NCI-H1694 (cell line): Measurements from ENCODE around the gene HSDL1.
"Not testable (repeated sequence)": the region's sequence is repeated elsewhere in the genome, so short reads cannot be mapped to it uniquely, and the experiment has no call there.

Experiments used
- DNase-seq: peaks from one replicate; lab custom pipeline; 2025; lab: John Stamatoyannopoulos, UW

HSDL1 gene

DNA sequence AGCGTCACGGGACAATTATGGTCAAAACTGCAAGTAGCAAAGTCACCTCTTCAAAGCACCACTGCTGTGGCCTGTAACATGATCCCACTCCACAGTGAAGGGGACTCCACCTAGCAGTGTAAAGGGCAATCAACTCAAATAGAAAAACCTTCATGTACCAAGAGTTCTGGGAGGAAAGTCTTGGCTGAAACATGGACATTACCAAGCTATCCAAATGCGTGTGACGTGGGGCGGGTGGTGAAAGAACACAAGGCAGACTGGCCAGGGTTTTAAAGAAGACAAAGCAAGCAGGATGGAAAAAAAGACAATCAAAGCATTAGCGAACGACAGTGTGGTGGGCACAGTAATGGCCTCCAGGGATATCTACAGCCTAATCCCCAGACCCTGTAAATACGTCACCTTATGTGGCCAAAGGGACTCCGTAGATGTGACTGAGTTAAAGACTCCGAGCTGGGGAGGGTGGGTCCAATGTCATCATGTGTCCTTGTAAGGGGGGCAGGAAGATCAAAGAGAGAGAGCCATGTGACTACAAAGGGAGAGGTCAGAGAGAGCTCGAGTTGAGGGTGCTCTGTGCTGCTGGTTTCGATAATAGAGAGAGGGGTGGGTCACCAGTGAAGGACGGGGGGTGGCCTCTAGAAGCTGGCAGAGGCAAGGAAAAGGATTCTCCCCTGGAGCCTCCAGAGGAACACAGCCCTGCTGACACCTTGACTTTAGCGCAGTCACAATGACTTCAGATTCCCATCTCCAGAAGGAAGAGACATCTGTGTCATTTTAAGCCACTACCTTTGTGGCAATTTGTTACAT is 6.0 kb downstream of the HSDL1 start:
- no peak for DNase-seq

GRCh38 chr16:84138500-84138823 is 6.5 kb downstream of the HSDL1 start:
- DNase-seq = no peak

GRCh38 chr16:84137769-84138357 is 7.1 kb downstream of the HSDL1 start:
- no peak for DNase-seq

- no peak for DNase-seq
Measured at GRCh38 chr16:84137287-84137686, 7.7 kb downstream of the HSDL1 start.

DNA sequence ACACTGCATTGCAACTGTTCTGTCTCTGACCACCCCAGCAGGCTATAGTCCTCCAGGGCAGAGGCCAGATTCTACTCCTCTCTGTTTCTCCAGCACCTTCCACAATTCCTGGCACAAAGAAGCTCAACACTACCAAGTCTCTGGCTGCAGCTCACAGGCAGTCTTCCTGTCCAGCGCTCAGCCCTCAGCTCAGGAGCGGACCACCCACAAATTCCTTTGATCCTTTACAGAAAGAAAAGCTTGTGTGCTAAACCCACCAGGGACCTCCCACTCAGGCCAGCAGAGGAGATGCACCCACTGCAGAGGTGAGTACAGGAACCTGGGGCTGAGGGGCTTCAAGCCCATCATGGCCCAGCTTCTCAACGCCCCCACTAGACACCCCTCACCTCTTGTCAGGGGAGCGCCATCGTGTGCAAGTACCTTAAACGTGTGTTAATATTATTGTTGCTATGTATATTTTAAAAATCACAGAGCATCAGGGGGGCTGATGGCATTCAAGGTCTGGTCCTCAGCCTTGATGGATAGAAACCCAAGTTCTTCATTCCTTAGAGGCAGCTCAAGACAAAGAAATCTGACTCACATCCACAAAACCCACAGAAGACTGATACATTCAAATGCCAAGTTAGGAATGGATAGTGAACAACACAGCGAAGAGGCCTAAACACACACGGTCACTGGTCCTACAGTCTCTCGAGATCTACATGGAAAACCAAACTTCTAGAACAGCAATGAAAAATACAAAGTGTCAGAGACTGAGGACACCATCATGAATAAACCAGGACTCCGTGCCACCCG is 8.4 kb downstream of the HSDL1 start:
- no peak for DNase-seq

GRCh38 chr16:84132527-84133285 is 12.3 kb downstream of the HSDL1 start:
- DNase-seq = no peak

DNA sequence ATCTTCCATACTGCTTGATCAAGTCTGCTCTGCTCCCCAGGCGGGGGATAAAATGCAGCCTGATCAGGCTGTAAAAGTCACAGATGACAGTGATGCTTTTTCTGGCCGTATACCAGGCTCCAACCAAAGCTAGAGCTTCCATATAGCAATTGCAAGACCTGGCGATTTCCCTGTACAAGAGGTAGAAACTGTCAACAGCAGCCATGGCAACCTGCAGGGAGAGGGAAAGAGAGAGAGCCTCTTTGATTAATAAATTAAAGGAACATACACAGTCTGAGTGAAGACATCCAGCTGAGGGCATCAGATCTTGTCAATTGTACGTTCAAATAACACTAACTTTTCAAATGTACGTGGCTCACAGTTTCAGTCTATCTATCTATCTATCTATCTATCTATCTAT is 13.9 kb downstream of the HSDL1 start:
- DNase-seq = no peak

- DNase-seq = no peak
Measured at GRCh38 chr16:84124257-84125073, 20.5 kb downstream of the HSDL1 start.

GRCh38 chr16:84121007-84121406 is 24.0 kb downstream of the HSDL1 start:
- DNase-seq = no peak

DNA sequence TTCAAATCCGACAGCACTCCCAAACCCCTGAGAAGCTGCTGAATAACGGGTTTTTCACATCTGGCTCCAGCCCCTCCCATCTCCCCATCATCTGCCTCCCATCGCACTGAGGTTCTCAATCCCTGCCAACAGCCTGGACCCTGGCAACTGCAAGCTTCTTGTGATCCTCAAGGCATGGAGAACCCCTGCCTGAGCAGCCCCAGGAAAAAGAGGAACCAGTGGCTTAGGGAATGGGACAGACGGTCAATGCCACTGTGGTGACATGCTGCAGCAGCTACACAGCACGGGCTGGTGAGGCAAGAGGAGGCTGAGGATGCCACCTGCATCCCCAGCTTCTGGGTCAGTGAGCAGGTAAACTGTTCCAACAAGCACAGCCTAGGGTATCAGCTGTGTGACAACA is 25.0 kb downstream of the HSDL1 start:
- no peak for DNase-seq

- no peak for DNase-seq
Measured at GRCh38 chr16:84119368-84119767, 25.6 kb downstream of the HSDL1 start.

- DNase-seq = not testable (repeated sequence)
Measured at GRCh38 chr16:84118315-84118714, 26.7 kb downstream of the HSDL1 start.

DNA sequence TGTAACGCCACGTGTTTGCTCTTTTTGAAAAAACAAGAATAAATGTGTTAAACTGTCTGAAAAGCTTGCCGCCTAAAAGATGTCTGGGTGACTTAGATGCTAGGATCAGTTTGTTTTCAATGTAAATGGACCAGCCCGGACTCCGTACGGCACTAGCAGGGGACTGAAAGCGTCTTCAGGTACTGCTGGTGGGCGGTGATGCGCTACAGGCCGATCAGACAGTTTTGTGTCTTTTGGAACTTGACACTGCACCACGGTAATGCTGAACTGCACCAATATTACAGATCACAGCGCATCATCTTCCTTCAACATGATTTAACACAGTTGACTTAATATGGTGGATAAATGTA is 27.5 kb downstream of the HSDL1 start:
- no peak for DNase-seq

DNA sequence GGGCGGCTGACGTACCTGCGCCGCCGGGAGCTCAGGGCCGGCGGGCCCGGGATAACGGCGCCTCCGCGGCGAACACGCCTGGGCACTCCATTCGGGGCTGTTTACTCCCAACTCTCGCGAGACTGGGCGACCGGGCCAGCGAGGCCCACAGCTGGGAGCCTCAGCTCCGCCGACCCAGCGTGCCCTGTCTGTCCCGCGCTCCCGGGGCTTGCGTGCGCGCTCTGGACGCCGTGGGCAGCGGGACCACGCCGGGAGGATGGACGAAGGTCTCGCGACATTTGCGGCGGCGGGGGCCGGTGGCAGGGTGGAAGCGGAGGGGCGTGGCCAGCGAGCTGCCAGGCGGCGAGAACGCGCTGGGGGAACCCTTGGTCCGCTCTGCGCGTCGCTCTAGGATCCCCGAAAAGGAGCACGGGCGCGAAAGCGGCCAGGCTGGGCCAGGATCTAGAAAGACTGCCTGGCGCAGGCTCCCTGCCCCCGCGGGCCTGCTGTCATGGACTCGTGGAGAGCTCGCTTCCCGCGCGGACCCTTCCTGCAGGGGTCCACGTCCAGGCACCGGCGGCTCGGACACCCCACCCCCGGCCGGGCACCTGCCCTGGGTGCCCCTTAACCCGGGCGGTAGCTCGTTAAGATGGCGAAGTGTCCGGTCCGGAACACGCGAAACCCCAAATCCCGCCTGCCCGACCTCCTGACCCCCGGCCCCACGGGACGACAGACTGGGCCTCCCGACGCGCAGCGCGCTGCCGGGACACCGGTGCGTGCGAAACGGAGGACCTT is 28.1 kb downstream of the HSDL1 start, which contains the start of gene MBTPS1:
TSS of gene MBTPS1 (minus strand) at position 223 of the 774 bp plus-strand sequence. CDS start 15,159 bp downstream, outside the sequence.
- DNase-seq = peak; percentile 83

GRCh38 chr16:84115919-84116719 is 28.9 kb downstream of the HSDL1 start:
- DNase-seq = no peak

GRCh38 chr16:84111949-84112348 is 33.0 kb downstream of the HSDL1 start:
- not testable (repeated sequence) for DNase-seq

- DNase-seq = no peak
Measured at GRCh38 chr16:84111525-84111924, 33.5 kb downstream of the HSDL1 start.

DNA sequence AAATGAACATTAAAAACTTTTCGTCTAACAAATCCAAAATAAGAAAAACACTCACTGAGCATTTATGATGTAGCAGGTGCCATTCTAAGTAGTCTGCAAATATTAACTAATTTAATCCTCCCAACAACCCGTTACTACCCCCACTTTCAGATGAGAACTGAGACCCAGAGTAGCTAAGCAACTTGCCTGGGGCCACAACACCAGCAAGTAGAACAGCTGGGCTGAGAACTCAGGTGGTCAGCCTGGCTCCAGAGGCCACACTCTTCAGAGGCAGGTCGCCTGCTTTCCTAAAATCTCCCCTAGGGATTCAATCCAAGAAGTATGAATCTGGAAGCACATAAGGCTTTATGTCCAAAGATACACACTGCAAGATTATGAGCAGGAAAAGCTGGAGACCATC is 34.5 kb downstream of the HSDL1 start:
- no peak for DNase-seq

DNA sequence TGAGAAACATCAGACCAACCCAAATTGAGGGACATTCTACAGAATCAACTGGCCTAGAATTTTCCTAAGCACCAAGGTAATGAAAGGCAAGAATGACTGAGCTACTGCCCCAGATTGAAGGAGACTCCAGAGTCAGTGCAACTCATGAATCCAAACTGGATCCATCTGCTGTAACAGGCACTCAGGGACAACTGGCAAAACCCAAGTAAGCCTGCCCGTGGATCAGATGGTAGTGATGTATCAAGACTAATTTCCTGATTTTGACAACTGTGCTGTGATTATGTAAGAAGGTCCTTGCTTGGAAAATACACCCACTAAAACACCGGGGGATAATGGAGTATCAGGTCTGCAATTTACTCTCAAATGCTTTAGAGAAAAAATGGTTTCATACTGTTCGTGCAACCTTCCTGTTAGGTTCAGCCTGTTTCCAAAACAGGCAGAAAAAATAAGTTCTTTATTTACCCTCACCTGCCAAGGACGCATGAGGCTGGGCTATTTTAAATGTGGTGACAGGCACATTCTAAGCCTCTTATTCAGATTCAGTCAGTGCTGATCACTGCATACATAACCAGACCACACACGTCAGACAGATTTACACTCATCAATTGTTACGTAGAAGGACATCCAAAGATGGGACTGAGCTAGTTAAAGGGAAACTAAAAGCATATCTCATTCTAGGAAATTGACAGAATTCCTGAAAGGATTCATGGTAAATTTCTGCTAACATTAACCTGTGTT is 35.2 kb downstream of the HSDL1 start:
- no peak for DNase-seq
